GM19240 (cell line): ENCODE data around the gene GNPAT.

Experiments used
- DNase-seq: peaks from one replicate; pipeline ENCODE4 v3.0.0; 2011; ENCODE audit warnings: low spot score; ENCODE audit not compliant: insufficient read length

Gene GNPAT

GRCh38 chr1:231213831-231214573 lies 27.0 kb upstream of the GNPAT start:
- no peak for DNase-seq

GRCh38 chr1:231214918-231215680 lies 25.9 kb upstream of the GNPAT start:
- no peak for DNase-seq

- DNase-seq, result no peak
Observed at GRCh38 chr1:231215681-231216385, 25.2 kb upstream of the GNPAT start.

GRCh38 chr1:231216498-231216897 lies 24.5 kb upstream of the GNPAT start:
- DNase-seq, result no peak

- DNase-seq, result no peak
Observed at GRCh38 chr1:231217056-231217455, 24.0 kb upstream of the GNPAT start.

GRCh38 chr1:231218078-231218477 lies 22.9 kb upstream of the GNPAT start:
- DNase-seq, result no peak

GRCh38 chr1:231219422-231220401 lies 21.3 kb upstream of the GNPAT start:
- DNase-seq, result no peak

GRCh38 chr1:231220801-231221200 lies 20.2 kb upstream of the GNPAT start:
- DNase-seq, result no peak

- DNase-seq, result no peak
Observed at GRCh38 chr1:231226156-231226555, 14.9 kb upstream of the GNPAT start.

GRCh38 chr1:231231511-231231910 lies 9.5 kb upstream of the GNPAT start:
- no peak for DNase-seq

GRCh38 chr1:231232870-231233734 lies 7.9 kb upstream of the GNPAT start:
- no peak for DNase-seq

GRCh38 chr1:231233735-231234417 lies 7.1 kb upstream of the GNPAT start:
- no peak for DNase-seq

- no peak for DNase-seq
Observed at GRCh38 chr1:231234506-231234905, 6.5 kb upstream of the GNPAT start.

GRCh38 chr1:231235526-231236207 lies 5.3 kb upstream of the GNPAT start:
- DNase-seq, result no peak

- no peak for DNase-seq
Observed at GRCh38 chr1:231236208-231236591, 4.8 kb upstream of the GNPAT start.

- DNase-seq, result no peak
Observed at GRCh38 chr1:231236938-231237337, 4.1 kb upstream of the GNPAT start.

- DNase-seq, result no peak
Observed at GRCh38 chr1:231238298-231238697, 2.7 kb upstream of the GNPAT start.

- DNase-seq, result no peak
Observed at GRCh38 chr1:231240531-231240882, 505 bp upstream of the GNPAT start.

GRCh38 chr1:231241750-231242149 lies 738 bp downstream of the GNPAT start:
- DNase-seq, result no peak
